DOHH2 (cell line): ENCODE results near the gene HGF.

Experiments
- CTCF ChIP-seq: fragments of 200-600 bp; sonication (generic); IDR thresholded peaks from one replicate; pipeline ENCODE4 v1.5.1; 2014; ENCODE audit warnings: antibody characterized with exemption, mild to moderate bottlenecking, low read depth, low read length; ENCODE audit not compliant: poor library complexity, severe bottlenecking
- EZH2phosphoT487 ChIP-seq: fragments of 200-600 bp; sonication (generic); IDR thresholded peaks from 2 replicates; pipeline ENCODE4 v1.6.1; 2017; ENCODE audit warnings: borderline replicate concordance, mild to moderate bottlenecking, antibody characterized with exemption, low read length, moderate library complexity, mixed read lengths

GRCh38 chr7:81676105-81676811 is 93.6 kb downstream of the HGF start:
- TF ChIP-seq EZH2phosphoT487 (no peak), CTCF (no peak)
